Chondrocyte (in vitro differentiated cells): Measurements from ENCODE around the gene KLHL13. TPM values are rescaled to one million over a fixed set of nuclear protein-coding genes. Genes with fewer than 3 reads are reported as not detected.

Source experiments
- DNase-seq: peaks from one replicate; pipeline ENCODE4 v3.0.0; 2021; ENCODE audit warnings: mixed read lengths, low spot score
- H3K27ac Mint-ChIP-seq: one replicate; pipeline ENCODE4 v1.8.0; 2021; ENCODE audit warnings: mild to moderate bottlenecking, moderate library complexity, mixed read lengths; ENCODE audit not compliant: unreplicated experiment
- H3K27me3 Mint-ChIP-seq: 2 replicates; pipeline ENCODE4 v1.8.0; 2021; ENCODE audit warnings: low read depth, mixed read lengths
- H3K36me3 Mint-ChIP-seq: 2 replicates; pipeline ENCODE4 v1.8.0; 2021; ENCODE audit warnings: low read depth, mixed read lengths
- H3K4me1 Mint-ChIP-seq: 2 replicates; pipeline ENCODE4 v1.8.0; 2021; ENCODE audit warnings: low read depth, mild to moderate bottlenecking, mixed read lengths
- H3K4me3 Mint-ChIP-seq: one replicate; pipeline ENCODE4 v1.8.0; 2021; ENCODE audit warnings: mild to moderate bottlenecking, moderate library complexity, mixed read lengths; ENCODE audit not compliant: unreplicated experiment
- H3K9me3 Mint-ChIP-seq: 2 replicates; pipeline ENCODE4 v1.8.0; 2021; ENCODE audit warnings: low read depth, mixed read lengths
- long read RNA-seq: library from polyadenylated mRNA; stranded (forward); transcript quantifications from one replicate; pipeline ENCODE4 v2.0.0, GENCODE V29; 2021
- total RNA-seq: library from RNA; stranded (reverse); gene quantifications from 3 replicates; pipeline ENCODE4 v1.2.1, GENCODE V29; 2021
- TF ChIP-seq, protein P1 (sequence below): fragments of 200-600 bp; sonication (generic); IDR thresholded peaks from 2 replicates; pipeline ENCODE4 v1.5.0; 2021; ENCODE audit warnings: antibody characterized with exemption, mild to moderate bottlenecking, moderate library complexity

The KLHL13 gene
- total RNA-seq: 0.18 to 1.3 TPM (median 0.45 TPM) in 3 replicates
- long read RNA-seq: 0 reads

DNA sequence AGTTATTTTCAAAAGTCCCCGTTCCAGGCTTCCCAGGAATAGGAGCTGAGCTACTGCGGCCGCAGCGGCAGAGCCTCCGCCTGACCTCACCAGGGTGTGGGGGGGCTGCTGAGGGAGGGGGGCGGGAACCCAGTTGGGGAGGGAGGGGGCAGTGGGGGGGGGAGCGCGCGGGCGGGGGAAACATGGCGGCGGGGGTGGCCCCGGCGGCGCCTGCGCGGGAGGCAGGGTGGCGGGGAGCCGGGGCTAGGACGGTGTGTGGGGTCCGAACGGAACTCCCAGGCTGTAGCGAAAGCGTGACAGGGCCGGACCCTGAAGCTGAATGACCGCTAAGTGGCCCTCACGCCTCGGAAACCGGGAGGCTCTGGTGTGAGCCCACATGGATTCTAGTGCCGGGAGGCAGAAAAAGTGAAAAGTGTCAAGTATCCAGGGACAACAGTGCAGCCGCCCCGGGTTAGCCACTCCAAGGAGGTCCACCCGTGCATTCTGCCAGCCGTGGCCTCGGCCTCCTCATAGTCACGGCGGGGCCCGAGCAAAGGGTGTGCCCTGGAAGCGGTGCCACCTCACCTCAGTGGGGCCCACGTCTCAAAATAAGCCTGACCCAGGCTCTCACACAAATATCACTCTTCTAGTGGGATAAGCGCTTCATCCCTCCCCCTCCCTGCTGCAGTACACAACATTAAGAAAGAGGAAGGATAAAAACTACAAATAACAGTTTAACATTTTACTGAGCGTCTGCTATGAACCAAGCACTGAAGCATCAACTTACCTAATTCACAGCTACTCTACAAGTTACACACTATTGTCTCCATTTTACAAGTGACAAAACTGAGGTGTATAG lies at the start of gene KLHL13:
Gene KLHL13 (minus strand): TSS at position 98 of the 838 bp plus-strand sequence. CDS start 88,337 bp downstream, outside the sequence.
- no peak for DNase-seq
- Mint-ChIP-seq H3K36me3 (no peaks in the 10 kb centered on the region), H3K27ac (no peak within 1 kb of the TSS), H3K27me3 (peaks cover 4% of the 10 kb centered on the region), H3K9me3 (no peaks in the 10 kb centered on the region), H3K4me1 (peaks cover 6% of the 10 kb centered on the region), H3K4me3 (peak within 1 kb of the TSS; percentile 69)
- TF ChIP-seq, protein P1, sequence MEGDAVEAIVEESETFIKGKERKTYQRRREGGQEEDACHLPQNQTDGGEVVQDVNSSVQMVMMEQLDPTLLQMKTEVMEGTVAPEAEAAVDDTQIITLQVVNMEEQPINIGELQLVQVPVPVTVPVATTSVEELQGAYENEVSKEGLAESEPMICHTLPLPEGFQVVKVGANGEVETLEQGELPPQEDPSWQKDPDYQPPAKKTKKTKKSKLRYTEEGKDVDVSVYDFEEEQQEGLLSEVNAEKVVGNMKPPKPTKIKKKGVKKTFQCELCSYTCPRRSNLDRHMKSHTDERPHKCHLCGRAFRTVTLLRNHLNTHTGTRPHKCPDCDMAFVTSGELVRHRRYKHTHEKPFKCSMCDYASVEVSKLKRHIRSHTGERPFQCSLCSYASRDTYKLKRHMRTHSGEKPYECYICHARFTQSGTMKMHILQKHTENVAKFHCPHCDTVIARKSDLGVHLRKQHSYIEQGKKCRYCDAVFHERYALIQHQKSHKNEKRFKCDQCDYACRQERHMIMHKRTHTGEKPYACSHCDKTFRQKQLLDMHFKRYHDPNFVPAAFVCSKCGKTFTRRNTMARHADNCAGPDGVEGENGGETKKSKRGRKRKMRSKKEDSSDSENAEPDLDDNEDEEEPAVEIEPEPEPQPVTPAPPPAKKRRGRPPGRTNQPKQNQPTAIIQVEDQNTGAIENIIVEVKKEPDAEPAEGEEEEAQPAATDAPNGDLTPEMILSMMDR: no peak

DNA sequence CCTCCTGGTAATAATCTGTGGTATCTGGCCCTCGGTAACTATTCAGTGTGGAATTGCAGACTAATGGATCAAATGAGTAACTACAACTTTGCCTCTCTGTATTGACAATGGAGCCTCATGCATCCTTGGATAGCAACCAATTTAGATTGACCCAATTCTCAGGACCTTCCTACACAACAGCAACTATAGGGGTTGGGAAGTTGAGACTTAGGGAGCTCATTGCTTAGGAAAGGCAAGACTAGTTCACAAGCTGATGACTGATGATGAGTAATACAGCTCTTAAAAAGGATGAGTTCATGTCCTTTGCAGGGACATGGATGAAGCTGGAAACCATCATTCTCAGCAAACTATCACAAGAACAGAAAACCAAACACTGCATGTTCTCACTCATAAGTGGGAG lies 47.5 kb upstream of the KLHL13 start:
- Mint-ChIP-seq H3K36me3 (no peaks in the 10 kb centered on the region), H3K4me3 (no peak overlapping the region), H3K4me1 (no peaks in the 10 kb centered on the region), H3K27ac (no peak overlapping the region), H3K27me3 (peaks cover 2% of the 10 kb centered on the region), H3K9me3 (peaks cover 3% of the 10 kb centered on the region)
- TF ChIP-seq, protein P1: no peak
- DNase-seq: no peak

GRCh38 chrX:118156953-118157608 lies 40.5 kb upstream of the KLHL13 start:
- TF ChIP-seq, protein P1: no peak
- H3K4me3 Mint-ChIP-seq: no peak overlapping the region
- H3K27me3 Mint-ChIP-seq: peaks cover 2% of the 10 kb centered on the region
- DNase-seq: no peak
- H3K36me3 Mint-ChIP-seq: no peaks in the 10 kb centered on the region
- no peaks in the 10 kb centered on the region for H3K4me1 Mint-ChIP-seq
- H3K27ac Mint-ChIP-seq: no peak overlapping the region
- peaks cover 3% of the 10 kb centered on the region for H3K9me3 Mint-ChIP-seq

GRCh38 chrX:118156254-118156952 lies 39.8 kb upstream of the KLHL13 start:
- TF ChIP-seq, protein P1: no peak
- peaks cover 2% of the 10 kb centered on the region for H3K27me3 Mint-ChIP-seq
- H3K9me3 Mint-ChIP-seq: peaks cover 3% of the 10 kb centered on the region
- no peak overlapping the region for H3K27ac Mint-ChIP-seq
- no peaks in the 10 kb centered on the region for H3K36me3 Mint-ChIP-seq
- no peak overlapping the region for H3K4me3 Mint-ChIP-seq
- H3K4me1 Mint-ChIP-seq: no peaks in the 10 kb centered on the region
- DNase-seq: no peak

DNA sequence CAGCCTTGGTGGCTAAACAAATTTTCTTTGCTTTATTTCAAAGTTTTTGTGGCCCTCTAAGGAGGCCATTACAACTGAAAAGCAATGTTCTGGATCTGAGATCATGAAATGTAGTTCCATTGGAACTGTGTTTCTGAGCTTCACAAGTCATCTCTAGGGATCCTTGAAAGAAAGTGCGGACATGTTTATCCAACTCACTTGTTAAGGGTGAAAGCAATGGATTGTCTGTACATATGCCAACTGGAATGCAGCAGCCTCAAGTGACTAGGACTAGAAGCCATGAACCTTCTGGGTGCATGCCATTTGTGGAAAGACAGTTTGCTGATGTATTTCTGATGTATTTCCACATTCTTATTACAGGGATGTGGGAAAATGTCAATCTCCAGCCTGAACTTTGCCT lies 36.7 kb upstream of the KLHL13 start:
- H3K9me3 Mint-ChIP-seq: no peaks in the 10 kb centered on the region
- no peak overlapping the region for H3K27ac Mint-ChIP-seq
- H3K4me1 Mint-ChIP-seq: no peaks in the 10 kb centered on the region
- H3K27me3 Mint-ChIP-seq: peaks cover 2% of the 10 kb centered on the region
- TF ChIP-seq, protein P1: no peak
- H3K4me3 Mint-ChIP-seq: no peak overlapping the region
- H3K36me3 Mint-ChIP-seq: no peaks in the 10 kb centered on the region
- no peak for DNase-seq
